ENCODE measurements around the gene OR10C1. TPM values are rescaled to one million over a fixed set of nuclear protein-coding genes. Genes with fewer than 3 reads are reported as not detected.

Gene OR10C1
- total RNA-seq, 1 experiment from 2014 or later = not detected

GRCh38 chr6:29399525-29399924 is 39.6 kb upstream of the OR10C1 start:
- RAD21 ChIA-PET (ENCODE audit: low non-redundant PET in 1 of 2, low total read pairs in 2 of 2, uncharacterized antibody in 2 of 2, unreplicated experiment in 2 of 2) = no interaction called here
- no peak for TF ChIP-seq TCF7L2 (IDR thresholded peaks at IDR 0.05; ENCODE audit: borderline replicate concordance, extremely low read depth, insufficient read depth, insufficient read length)
- no peak for TF ChIP-seq SIN3A (IDR thresholded peaks at IDR 0.05; ENCODE audit: low read depth)
- TF ChIP-seq SP1 (IDR thresholded peaks at IDR 0.05; ENCODE audit: low read depth) = no peak
- TF ChIP-seq MAX (IDR thresholded peaks at IDR 0.05) = no peak
- TF ChIP-seq, protein P1, sequence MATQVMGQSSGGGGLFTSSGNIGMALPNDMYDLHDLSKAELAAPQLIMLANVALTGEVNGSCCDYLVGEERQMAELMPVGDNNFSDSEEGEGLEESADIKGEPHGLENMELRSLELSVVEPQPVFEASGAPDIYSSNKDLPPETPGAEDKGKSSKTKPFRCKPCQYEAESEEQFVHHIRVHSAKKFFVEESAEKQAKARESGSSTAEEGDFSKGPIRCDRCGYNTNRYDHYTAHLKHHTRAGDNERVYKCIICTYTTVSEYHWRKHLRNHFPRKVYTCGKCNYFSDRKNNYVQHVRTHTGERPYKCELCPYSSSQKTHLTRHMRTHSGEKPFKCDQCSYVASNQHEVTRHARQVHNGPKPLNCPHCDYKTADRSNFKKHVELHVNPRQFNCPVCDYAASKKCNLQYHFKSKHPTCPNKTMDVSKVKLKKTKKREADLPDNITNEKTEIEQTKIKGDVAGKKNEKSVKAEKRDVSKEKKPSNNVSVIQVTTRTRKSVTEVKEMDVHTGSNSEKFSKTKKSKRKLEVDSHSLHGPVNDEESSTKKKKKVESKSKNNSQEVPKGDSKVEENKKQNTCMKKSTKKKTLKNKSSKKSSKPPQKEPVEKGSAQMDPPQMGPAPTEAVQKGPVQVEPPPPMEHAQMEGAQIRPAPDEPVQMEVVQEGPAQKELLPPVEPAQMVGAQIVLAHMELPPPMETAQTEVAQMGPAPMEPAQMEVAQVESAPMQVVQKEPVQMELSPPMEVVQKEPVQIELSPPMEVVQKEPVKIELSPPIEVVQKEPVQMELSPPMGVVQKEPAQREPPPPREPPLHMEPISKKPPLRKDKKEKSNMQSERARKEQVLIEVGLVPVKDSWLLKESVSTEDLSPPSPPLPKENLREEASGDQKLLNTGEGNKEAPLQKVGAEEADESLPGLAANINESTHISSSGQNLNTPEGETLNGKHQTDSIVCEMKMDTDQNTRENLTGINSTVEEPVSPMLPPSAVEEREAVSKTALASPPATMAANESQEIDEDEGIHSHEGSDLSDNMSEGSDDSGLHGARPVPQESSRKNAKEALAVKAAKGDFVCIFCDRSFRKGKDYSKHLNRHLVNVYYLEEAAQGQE (IDR thresholded peaks at IDR 0.05; ENCODE audit: low read depth) = no peak
- TF ChIP-seq CBX3 (IDR thresholded peaks at IDR 0.05; ENCODE audit: low read depth) = no peak
- TF ChIP-seq EZH2 (IDR thresholded peaks at IDR 0.05) = no peak
- no peak for TF ChIP-seq ZNF274 (IDR thresholded peaks at IDR 0.05; ENCODE audit: low read depth, low read length)
- no peak for TF ChIP-seq EZH2phosphoT487 (IDR thresholded peaks at IDR 0.05; ENCODE audit: borderline replicate concordance)
- no peak for TF ChIP-seq RAD21 (IDR thresholded peaks at IDR 0.05; ENCODE audit: low read depth)
- TF ChIP-seq ZFX (IDR thresholded peaks at IDR 0.05) = no peak
- no peak for TF ChIP-seq POLR2A (IDR thresholded peaks at IDR 0.05; ENCODE audit: borderline replicate concordance, extremely low read depth, insufficient read depth, insufficient read length)
- TF ChIP-seq EGR1 (IDR thresholded peaks at IDR 0.05; ENCODE audit: low read depth) = no peak
- TF ChIP-seq, protein P2, sequence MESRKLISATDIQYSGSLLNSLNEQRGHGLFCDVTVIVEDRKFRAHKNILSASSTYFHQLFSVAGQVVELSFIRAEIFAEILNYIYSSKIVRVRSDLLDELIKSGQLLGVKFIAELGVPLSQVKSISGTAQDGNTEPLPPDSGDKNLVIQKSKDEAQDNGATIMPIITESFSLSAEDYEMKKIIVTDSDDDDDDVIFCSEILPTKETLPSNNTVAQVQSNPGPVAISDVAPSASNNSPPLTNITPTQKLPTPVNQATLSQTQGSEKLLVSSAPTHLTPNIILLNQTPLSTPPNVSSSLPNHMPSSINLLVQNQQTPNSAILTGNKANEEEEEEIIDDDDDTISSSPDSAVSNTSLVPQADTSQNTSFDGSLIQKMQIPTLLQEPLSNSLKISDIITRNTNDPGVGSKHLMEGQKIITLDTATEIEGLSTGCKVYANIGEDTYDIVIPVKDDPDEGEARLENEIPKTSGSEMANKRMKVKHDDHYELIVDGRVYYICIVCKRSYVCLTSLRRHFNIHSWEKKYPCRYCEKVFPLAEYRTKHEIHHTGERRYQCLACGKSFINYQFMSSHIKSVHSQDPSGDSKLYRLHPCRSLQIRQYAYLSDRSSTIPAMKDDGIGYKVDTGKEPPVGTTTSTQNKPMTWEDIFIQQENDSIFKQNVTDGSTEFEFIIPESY (IDR thresholded peaks at IDR 0.05; ENCODE audit: extremely low read depth, insufficient replicate concordance, low read length) = no peak
- TF ChIP-seq CEBPB (IDR thresholded peaks at IDR 0.05; ENCODE audit: low read depth) = no peak
- TF ChIP-seq ELF1 (IDR thresholded peaks at IDR 0.05; ENCODE audit: borderline replicate concordance, low read depth) = no peak
- no peak for TF ChIP-seq JUND (IDR thresholded peaks at IDR 0.05)
- TF ChIP-seq FOSL1 (IDR thresholded peaks at IDR 0.05; ENCODE audit: low read depth) = no peak
- no peak for TF ChIP-seq POLR2AphosphoS5 (IDR thresholded peaks at IDR 0.05; ENCODE audit: low read depth, low read length)

More at GRCh38 chr6:29399525-29399924, 39.6 kb upstream of the OR10C1 start:
- Histone ChIP-seq H3K4me2 (ENCODE audit: low read length) (no peak overlapping the region), H3K9me3 (ENCODE audit: control insufficient read depth in 1 of 2, insufficient read depth in 1 of 2, low read depth in 1 of 2, low read length in 2 of 2) (no peaks in the 10 kb centered on the region), H3K4me3 (replicated peaks in 1 of 2; ENCODE audit: low read depth in 1 of 2, low read length in 2 of 2) (no peak overlapping the region), H3K4me1 (ENCODE audit: control insufficient read depth in 1 of 2, insufficient read depth in 2 of 2, low read length in 2 of 2) (no peaks in the 10 kb centered on the region), H3K27me3 (ENCODE audit: insufficient read depth, low read length) (no peaks in the 10 kb centered on the region), H4K20me1 (ENCODE audit: insufficient read depth) (no peaks in the 10 kb centered on the region), H3K27ac (ENCODE audit: low read depth, low read length) (no peak overlapping the region), H3K79me2 (ENCODE audit: insufficient read depth, low read length) (no peaks in the 10 kb centered on the region), H3K36me3 (ENCODE audit: control insufficient read depth in 1 of 2, insufficient read depth in 2 of 2, low read length in 2 of 2) (no peaks in the 10 kb centered on the region), H3K9ac (ENCODE audit: low read length) (no peak overlapping the region), H2AFZ (ENCODE audit: low read depth, low read length, poor library complexity, severe bottlenecking) (no peak overlapping the region), H3K9me2 (ENCODE audit: insufficient read depth) (no peaks in the 10 kb centered on the region)
- BruUV-seq (replicated peaks) = no TSS peak
- ChIA-PET POLR2A (no interaction called here), CTCF (interaction anchor here (1.0 kb wide), 1 partner anchor 254 kb away, joined by 3 read pairs; no protein-coding TSS in a partner anchor)
- ATAC-seq (no peak), DNase-seq (ENCODE audit: low read depth, low spot score) (no peak)
- intact Hi-C loops (cut with micrococcal nuclease) = no loop called here
